GM12878 (cell line): ENCODE data around the gene MACROD2. TPM values are rescaled to one million over a fixed set of nuclear protein-coding genes. Genes with fewer than 3 reads are reported as not detected.

Source experiments
- ATAC-seq: fragments of 200-7000 bp; cut with Tn5 transposase; 3 replicates; pipeline ENCODE4 v1.9.1; 2020; ENCODE audit warnings: mild to moderate bottlenecking, moderate library complexity
- BruUV-seq: library from RNA; stranded (reverse); fragments of 400-500 nt; replicated peaks from 2 replicates; lab custom pipeline; 2021; lab: Mats Ljungman, UMichigan
- CTCF ChIA-PET: fragments of 300-600 bp; sonication (Branson Sonifier 250); formaldehyde crosslinking; extraction: SDS; loops from one replicate; lab custom pipeline; 2021; ENCODE audit warnings: inconsistent platforms; lab: Yijun Ruan, JAX
- POLR2A ChIA-PET: fragments of 350-600 bp; formaldehyde crosslinking; extraction: SDS; loops from one replicate; lab custom pipeline; 2021; ENCODE audit warnings: inconsistent platforms; lab: Charles Lee
- RAD21 ChIA-PET: fragments of 300-600 bp; sonication (Branson Sonifier 250); formaldehyde crosslinking; loops from one replicate; lab custom pipeline; 2023; ENCODE audit warnings: antibody characterized with exemption; ENCODE audit not compliant: unreplicated experiment; lab: Charles Lee
- SMC1A ChIA-PET: fragments of 300-600 bp; sonication (Branson Sonifier 250); formaldehyde crosslinking; loops from one replicate; lab custom pipeline; 2023; ENCODE audit not compliant: unreplicated experiment, uncharacterized antibody; lab: Charles Lee
- DNase-seq: peaks from one replicate; pipeline ENCODE4 v3.0.0-alpha.2; 2011; ENCODE audit warnings: low read depth, low spot score
- FAIRE-seq: peaks from 3 replicates; lab custom pipeline; 2011; peaks lifted over from hg19 to GRCh38; lab: Jason Lieb, UNC
- H2AFZ ChIP-seq: 2 replicates; pipeline ENCODE4 v1.6.0; 2011; ENCODE audit warnings: low read depth, low read length, control low read depth; ENCODE audit not compliant: control insufficient read depth
- H3K27ac ChIP-seq: 2 replicates; pipeline ENCODE4 v1.5.1; 2011; ENCODE audit warnings: control low read depth; ENCODE audit not compliant: control insufficient read depth, insufficient read depth
- H3K27me3 ChIP-seq, 2 experiments: replicated peaks in 1 of 2; 2 replicates each; pipeline versions ENCODE4 v1.6.0 to v1.6.1; 2011; ENCODE audit warnings: low read length in 1 of 2; ENCODE audit not compliant: control insufficient read depth in 2 of 2, insufficient read depth in 2 of 2
- H3K36me3 ChIP-seq, 2 experiments: 2 replicates each; pipeline ENCODE4 v1.5.1; 2011; ENCODE audit warnings: low read length in 1 of 2; ENCODE audit not compliant: control insufficient read depth in 2 of 2, insufficient read depth in 2 of 2
- H3K4me1 ChIP-seq: 2 replicates; pipeline ENCODE4 v1.6.1; 2011; ENCODE audit warnings: mild to moderate bottlenecking, low read length, moderate library complexity, mixed read lengths; ENCODE audit not compliant: control insufficient read depth, insufficient read depth
- H3K4me2 ChIP-seq: 2 replicates; pipeline ENCODE4 v1.6.0; 2011; ENCODE audit warnings: control low read depth; ENCODE audit not compliant: control insufficient read depth, insufficient read depth
- H3K4me3 ChIP-seq: fragments of 200-600 bp; sonication (generic); 2 replicates; pipeline ENCODE4 v1.5.1; 2016
- H3K79me2 ChIP-seq: 2 replicates; pipeline ENCODE4 v1.6.0; 2011; ENCODE audit warnings: low read length; ENCODE audit not compliant: control insufficient read depth, insufficient read depth
- H3K9ac ChIP-seq: 2 replicates; pipeline ENCODE4 v1.8.0; 2011; ENCODE audit warnings: low read length, control low read depth, mixed read lengths; ENCODE audit not compliant: control insufficient read depth, insufficient read depth
- H3K9me3 ChIP-seq: replicated peaks from 3 replicates; pipeline ENCODE4 v1.5.1; 2011; ENCODE audit warnings: mild to moderate bottlenecking, low read length; ENCODE audit not compliant: control insufficient read depth, insufficient read depth
- H4K20me1 ChIP-seq: 2 replicates; pipeline ENCODE4 v1.6.0; 2011; ENCODE audit not compliant: control insufficient read depth, insufficient read depth
- E2F4 ChIP-seq: IDR thresholded peaks from 2 replicates; pipeline ENCODE4 v1.6.1; 2012; ENCODE audit warnings: low read depth, low read length, improper control_type of control experiment
- EGR1 ChIP-seq, 2 experiments: IDR thresholded peaks; 1 replicate in 1 of 2; 2 replicates in 1 of 2; pipeline ENCODE4 v1.6.1; 2011 to 2012; ENCODE audit warnings: low read depth in 2 of 2, low read length in 2 of 2, borderline replicate concordance in 1 of 2, mild to moderate bottlenecking in 1 of 2, moderate library complexity in 1 of 2
- HSF1 ChIP-seq: fragments of 150-350 bp; IDR thresholded peaks from 2 replicates; pipeline ENCODE4 v1.6.1; 2014; ENCODE audit warnings: mild to moderate bottlenecking, low read depth, low read length
- LARP7 ChIP-seq: fragments of 450-650 bp; IDR thresholded peaks from 2 replicates; pipeline ENCODE4 v1.6.1; 2017; ENCODE audit warnings: mild to moderate bottlenecking
- RBBP5 ChIP-seq: fragments of 200-600 bp; sonication (generic); conservative IDR thresholded peaks from 2 replicates; pipeline ENCODE4 v1.6.1; 2016
- RELA ChIP-seq: fragments of 450-650 bp; IDR thresholded peaks from 2 replicates; pipeline ENCODE4 v1.8.0; 2014; ENCODE audit warnings: borderline replicate concordance; ENCODE audit not compliant: partially characterized antibody
- SIN3A ChIP-seq: IDR thresholded peaks from 2 replicates; pipeline ENCODE4 v1.6.1; 2012; ENCODE audit warnings: low read depth, low read length, improper control_type of control experiment
- SPI1 ChIP-seq: IDR thresholded peaks from 2 replicates; pipeline ENCODE4 v1.6.1; 2011; ENCODE audit warnings: low read depth, mild to moderate bottlenecking, low read length, moderate library complexity, borderline replicate concordance; ENCODE audit not compliant: insufficient read depth
- SUPT20H ChIP-seq: IDR thresholded peaks from 2 replicates; pipeline ENCODE4 v1.6.1; 2011; ENCODE audit warnings: low read depth, mild to moderate bottlenecking, low read length, moderate library complexity, borderline replicate concordance; ENCODE audit not compliant: control insufficient read depth
- ZBED1 ChIP-seq: IDR thresholded peaks from 2 replicates; pipeline ENCODE4 v1.6.1; 2016; ENCODE audit warnings: borderline replicate concordance
- ZBTB4 ChIP-seq: fragments of 450-650 bp; formaldehyde crosslinking; IDR thresholded peaks from 2 replicates; pipeline ENCODE4 v1.4.0; 2022; ENCODE audit warnings: mild to moderate bottlenecking, moderate library complexity
- ZNF687 ChIP-seq: fragments of 450-650 bp; IDR thresholded peaks from 2 replicates; pipeline ENCODE4 v1.6.1; 2017; ENCODE audit warnings: mild to moderate bottlenecking, moderate library complexity
- WGBS: methylation state at CpG from one replicate; pipeline ENCODE4 v1.1.6; 2016; ENCODE audit warnings: low lambda C conversion rate; ENCODE audit not compliant: insufficient replicate concordance, insufficient coverage; ENCODE audit errors: missing lambda C conversion rate; 5-methylcytosine and 5-hydroxymethylcytosine counted together
- in situ Hi-C: fragments of 300-500 bp; cut with MboI; formaldehyde crosslinking; loops from 9 replicates; pipeline ENCODE4 v1.14.3; 2018; ENCODE audit warnings: mixed read lengths
- intact Hi-C: fragments of 100-400 bp; cut with micrococcal nuclease; formaldehyde crosslinking; loops from one replicate; pipeline ENCODE4 v1.14.2; 2022; ENCODE audit not compliant: unreplicated experiment
- polyA plus RNA-seq, 11 experiments: library from polyadenylated mRNA; depleted of rRNA in 4 of 11; unstranded in 6 of 11; stranded (reverse) in 5 of 11; fragments of >200 nt; fragmentation: Nextera tagmentation in 4 of 11; fragmentation: Illumina TruSeq in 1 of 11; extraction: Ambion mirVana in 4 of 11; extraction: Trizol in 1 of 11; gene quantifications; 1 replicate in 1 of 11; 2 replicates in 10 of 11; pipeline versions ENCODE4 v1.2.1 to v1.2.3, GENCODE V29; 2011 to 2016; ENCODE audit warnings: inconsistent platforms in 2 of 11, missing spikeins in 2 of 11, low read depth in 1 of 11
- total RNA-seq, 4 experiments: library from RNA; depleted of rRNA in 3 of 4; stranded (reverse); fragments of >200 nt in 3 of 4; fragmentation: Illumina TruSeq in 1 of 4; extraction: Trizol in 1 of 4; gene quantifications; 2 replicates each; pipeline versions ENCODE4 v1.2.1 to v1.2.3, GENCODE V29; 2013 to 2021

The MACROD2 gene
- total and polyA plus RNA-seq, 10 of the 15 experiments (the other 5 are each of a cell fraction or from before 2014, with no cell fraction given) = 1.1 to 21.5 (median 2.2) TPM

- Histone ChIP-seq H2AFZ (no peak overlapping the region), H4K20me1 (no peaks in the 10 kb centered on the region), H3K27ac (no peak overlapping the region), H3K79me2 (no peaks in the 10 kb centered on the region), H3K4me2 (no peak overlapping the region), H3K36me3 (no peaks in the 10 kb centered on the region), H3K9me3 (no peaks in the 10 kb centered on the region; the same call in 2 of the 3 replicates), H3K9ac (no peak overlapping the region), H3K4me1 (no peaks in the 10 kb centered on the region), H3K4me3 (no peak overlapping the region), H3K27me3 (no peaks in the 10 kb centered on the region)
- POLR2A ChIA-PET = no interaction called here
- RAD21 ChIA-PET = no interaction called here
- FAIRE-seq (peak; percentile 35), DNase-seq (no peak), ATAC-seq (no peak)
- CTCF ChIA-PET = interaction anchor here (1.0 kb wide), 1 partner anchor 10 kb away, joined by 4 read pairs; no protein-coding TSS in a partner anchor
- BruUV-seq = no TSS peak
- 42% methylated on average over 3 of the region's 3 CpGs for WGBS
- in situ Hi-C loops = no loop called here
- SMC1A ChIA-PET = interaction anchor here (0.9 to 1.2 kb wide), 4 partner anchors 8 to 15 kb away, joined by 3 to 5 read pairs (median 3); no protein-coding TSS in a partner anchor
- intact Hi-C loops = no loop called here
- TF ChIP-seq ZNF687 (no peak), SIN3A (no peak), RBBP5 (no peak), E2F4 (no peak), RELA (no peak), HSF1 (no peak), SUPT20H (no peak), EGR1 (IDR thresholded peaks at IDR 0.05; ENCODE audit: borderline replicate concordance in 1 of 2, low read depth in 2 of 2, low read length in 2 of 2) (no peak), ZBTB4 (CRISPR knock-in tag) (no peak), ZBED1 (no peak), LARP7 (no peak), SPI1 (no peak)
These were observed 923.7 kb downstream of the MACROD2 start for GRCh38 chr20:14918976-14919375.
